ENCODE measurements around the gene CDK13.

- no peak for TF ChIP-seq CTCF (IDR thresholded peaks at IDR 0.05)
- TF ChIP-seq POLR2A (IDR thresholded peaks at IDR 0.05; ENCODE audit: low read depth) = no peak
- TF ChIP-seq EP300 (IDR thresholded peaks at IDR 0.05) = no peak
Measured at GRCh38 chr7:40115936-40116335, 165.9 kb downstream of the CDK13 start.
